HG02938 (cell line): ENCODE results near the gene MRTFA.
"Not testable (repeated sequence)": the region's sequence is repeated elsewhere in the genome, so short reads cannot be mapped to it uniquely, and the experiment has no call there.

ENCODE experiments used
- ATAC-seq: cut with Tn5 transposase; IDR thresholded peaks from one replicate; pipeline ENCODE4 v1.9.1; 2021; ENCODE audit warnings: mild to moderate bottlenecking, moderate library complexity; ENCODE audit not compliant: unreplicated experiment

MRTFA gene

DNA sequence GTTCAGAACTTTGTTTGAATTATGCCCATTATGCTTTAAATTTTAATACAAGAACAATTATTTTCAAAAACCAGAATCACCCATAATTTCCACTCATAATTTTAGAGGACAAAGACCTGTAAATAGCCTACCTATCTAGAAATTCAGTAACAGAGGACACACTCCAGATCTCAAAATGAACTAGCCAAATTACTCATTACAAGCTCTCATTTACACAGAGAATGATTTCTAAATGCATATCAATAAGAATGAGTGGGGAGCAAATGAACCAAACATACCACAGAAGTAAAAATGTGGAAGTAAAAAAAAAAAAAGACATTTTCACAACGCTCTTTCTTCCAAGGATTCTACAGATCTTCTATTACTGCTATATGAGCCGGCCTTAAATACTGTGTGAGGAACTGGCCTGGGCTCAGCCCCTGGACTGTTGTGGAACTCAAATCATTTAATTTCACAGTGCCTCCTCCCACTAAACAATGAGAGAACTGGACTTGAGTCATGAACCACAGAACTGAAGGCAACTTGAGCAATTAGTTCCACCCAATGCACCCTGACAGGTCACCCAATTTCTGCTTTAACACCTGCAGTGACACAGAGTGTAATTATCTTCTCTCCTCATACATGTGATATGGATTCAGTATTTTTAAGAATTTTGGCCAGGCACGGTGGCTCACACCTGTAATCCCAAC lies 8.0 kb downstream of the MRTFA start:
- no peak for ATAC-seq

DNA sequence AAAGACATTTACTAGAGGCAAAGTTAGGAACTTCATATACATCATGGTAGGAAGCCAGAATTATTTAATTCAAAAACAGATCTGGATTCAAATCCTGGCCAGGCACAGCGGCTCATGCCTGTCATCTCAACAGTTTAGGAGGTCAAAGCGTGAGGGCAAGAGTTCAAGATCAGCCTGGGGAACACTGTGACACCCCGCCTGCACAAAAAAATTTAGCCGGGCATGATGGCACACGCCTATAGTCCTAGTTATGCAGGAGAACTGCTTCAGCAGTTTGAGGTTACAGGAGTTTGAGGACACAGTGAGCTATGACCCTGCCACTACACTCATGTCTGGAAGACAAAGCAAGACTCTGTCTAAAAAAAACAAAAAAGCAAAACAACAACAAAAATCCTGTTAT lies 8.9 kb downstream of the MRTFA start:
- ATAC-seq, result no peak

DNA sequence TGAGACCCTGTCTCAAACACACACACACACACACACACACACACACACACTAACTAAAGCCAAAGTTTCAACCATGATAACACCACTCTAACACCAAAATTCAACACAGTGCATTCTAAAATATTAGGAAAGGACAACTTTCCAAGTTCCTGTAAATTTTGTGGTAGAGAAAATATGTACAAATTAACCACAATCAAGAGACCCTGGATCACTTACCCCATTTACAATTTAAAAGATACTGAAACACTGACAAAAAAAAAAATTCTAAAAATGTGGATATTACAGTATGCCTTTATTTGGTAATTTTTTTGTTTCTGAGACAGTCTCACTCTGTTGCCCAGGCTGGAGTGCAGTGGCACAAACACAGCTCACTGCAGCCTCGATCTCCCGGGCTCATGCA lies 9.7 kb downstream of the MRTFA start:
- no peak for ATAC-seq

DNA sequence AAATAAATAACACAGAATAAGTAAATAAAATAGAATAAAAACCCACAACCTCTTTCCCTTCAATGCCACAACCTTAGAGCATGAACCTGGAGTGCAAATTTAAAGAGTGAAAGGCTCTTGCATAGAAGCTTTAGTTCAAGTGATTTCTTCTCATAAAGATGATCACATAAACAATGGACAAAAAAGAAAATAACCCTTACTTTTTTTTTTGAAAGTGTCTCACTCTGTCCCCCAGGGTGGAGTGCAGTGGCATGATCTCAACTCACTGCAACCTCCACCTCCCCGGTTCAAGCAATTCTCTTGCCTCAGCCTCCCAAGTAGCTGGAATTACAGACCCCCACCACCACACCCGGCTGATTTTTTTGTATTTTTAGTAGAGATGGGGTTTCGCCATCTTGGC lies 10.7 kb downstream of the MRTFA start:
- ATAC-seq, result not testable (repeated sequence)

DNA sequence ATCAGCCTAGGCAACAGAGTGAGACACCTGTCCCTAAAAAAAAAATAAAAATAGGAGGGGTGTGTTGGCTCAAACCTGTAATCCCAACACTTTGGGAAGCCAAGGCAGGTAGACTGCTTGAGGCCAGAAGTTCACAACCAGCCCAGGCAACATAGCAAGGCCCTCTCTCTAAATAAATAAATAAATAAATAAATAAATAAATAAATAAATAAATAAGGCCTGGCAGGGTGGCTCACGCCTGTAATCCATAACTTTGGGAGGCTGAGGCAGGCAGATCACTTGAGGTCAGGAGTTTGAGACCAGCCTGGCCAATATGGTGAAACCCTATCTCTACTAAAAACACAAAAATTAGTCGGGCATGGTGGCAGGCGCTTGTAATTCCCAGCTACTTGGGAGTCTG lies 11.2 kb downstream of the MRTFA start:
- ATAC-seq, result not testable (repeated sequence)

DNA sequence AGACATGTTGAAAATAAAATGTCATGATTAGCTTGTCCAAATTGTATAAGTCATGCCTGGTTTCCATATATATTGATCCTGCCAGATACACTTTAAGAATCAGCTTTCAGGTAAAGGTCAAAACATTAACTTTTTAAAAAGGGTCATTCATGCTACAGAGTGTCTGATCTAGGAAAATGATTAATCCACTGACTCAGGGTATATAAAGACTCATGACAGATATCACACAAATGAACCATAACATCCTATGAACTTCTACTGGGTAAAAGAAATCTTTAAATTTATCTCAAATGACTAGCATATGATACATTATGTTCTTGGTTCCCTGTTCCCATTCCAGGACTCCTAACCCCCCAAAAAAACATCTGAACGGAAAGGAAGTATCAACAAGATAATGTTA lies 11.7 kb downstream of the MRTFA start:
- no peak for ATAC-seq

DNA sequence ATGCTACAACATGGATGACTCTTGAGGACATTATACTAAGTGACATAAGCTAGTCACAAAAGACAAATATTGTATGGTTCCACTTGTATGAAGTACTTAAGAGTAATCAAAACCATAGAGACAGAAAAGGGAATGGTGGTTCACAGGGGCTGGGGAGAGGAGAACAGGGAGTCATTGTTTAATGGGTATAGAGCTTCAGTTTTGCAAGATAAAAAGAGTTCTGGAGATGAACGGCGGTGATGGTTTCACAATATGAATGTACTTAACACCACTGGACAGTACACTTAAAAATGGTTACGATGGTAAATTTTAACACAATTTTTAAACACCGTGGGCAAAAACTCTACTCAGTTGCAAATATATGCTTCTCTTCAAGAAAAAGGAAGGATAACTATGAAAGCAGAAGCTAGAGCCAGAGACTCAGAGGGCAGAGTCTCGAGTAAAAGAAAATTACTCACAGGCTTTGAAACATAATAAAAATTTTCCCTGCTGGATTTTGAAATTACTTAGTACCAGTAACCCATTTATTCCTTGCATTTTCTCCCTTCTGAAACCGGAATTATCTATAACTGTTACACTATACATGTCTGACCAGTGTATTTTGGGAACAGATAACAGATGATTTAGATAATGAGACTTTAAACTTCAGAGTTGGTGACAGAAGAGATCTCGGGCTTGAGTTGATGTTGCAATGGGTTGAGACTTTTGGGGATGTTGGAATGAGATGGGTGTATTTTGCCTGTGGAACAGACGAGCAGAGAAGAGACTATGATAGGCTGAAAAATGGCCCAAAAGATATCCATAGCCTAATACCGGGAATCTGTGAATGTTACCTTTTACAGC lies 15.0 kb downstream of the MRTFA start:
- ATAC-seq, result no peak

DNA sequence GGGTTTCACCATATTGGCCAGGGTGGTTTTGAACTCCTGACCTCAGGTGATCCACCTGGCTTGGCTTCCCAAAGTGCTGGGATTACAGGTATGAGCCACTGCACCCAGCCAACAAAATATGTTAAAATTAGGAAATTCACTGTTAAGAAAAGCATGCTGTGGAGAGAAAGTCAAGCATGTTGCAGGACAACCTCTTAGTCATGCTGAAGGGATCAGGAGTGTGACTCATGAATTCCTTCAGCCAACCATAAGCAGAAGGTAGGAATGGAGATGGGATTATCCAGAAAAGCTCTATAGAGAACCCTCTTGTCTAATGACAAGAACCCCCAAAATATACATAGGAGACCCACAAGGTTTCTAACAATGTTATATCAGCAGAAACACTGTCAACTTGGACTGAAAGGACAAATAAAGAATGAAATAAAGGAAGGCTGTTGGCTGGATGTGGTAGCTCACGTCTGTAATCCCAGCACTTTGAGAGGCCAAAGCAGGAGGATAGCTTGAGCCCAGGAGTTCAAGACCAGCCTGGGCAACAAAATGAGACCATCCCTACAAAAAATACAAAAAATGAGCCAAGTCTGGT lies 16.0 kb downstream of the MRTFA start:
- ATAC-seq, result no peak

DNA sequence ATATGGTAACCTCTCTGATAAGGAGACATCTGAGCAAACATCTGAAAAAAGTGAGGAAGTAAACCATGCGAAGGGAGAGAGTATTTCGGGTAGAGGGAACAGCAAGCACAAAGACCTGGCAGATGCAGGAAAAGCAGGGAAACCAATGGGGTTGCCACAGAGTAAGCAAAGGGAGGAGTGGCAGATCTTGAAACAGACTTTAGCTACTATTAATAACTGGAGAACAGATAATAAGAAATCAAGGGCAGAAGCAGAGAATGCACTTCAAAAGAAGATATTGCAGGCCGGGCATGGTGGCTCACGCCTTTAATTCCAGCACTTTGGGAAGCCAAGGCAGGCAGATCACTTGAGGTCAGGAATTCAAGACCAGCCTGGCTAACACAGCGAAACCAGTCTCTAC lies 18.1 kb downstream of the MRTFA start:
- ATAC-seq, result no peak

DNA sequence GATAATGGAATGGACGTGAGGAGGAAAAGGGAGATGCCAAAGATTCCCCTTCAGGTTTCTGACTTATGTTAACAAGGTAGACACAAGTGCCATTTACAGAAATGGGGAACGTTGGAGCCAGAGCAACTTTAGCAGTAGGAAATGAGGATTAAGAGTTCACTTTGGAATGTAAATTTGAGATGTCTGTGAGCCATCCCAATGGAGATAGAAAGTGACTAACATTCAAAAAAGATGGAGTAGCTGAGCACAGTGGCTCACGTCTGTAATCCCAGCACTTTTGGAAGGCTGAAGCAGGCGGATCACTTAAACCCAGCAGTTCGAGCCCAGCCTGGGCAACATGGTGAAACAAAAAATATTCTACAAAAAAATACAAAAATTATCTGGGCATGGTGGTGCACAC lies 19.9 kb downstream of the MRTFA start:
- no peak for ATAC-seq

DNA sequence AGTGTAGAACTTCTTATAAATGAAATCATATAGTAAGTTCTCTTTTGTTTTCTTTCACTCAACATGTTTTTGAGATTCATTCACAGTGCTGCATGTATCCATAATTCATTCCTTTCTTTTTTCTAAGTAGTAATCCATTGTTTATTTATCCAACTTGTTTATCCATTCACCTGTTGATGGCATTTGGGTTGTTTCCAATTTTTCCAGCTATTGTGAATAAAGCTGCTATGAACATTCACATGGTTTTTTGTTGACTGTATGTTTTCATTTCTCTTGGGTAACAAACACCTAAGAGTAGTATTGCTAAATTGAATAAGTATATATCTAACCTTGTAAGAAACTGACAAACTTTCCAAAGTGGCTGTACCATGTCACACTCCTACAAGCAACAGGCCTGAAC lies 23.5 kb downstream of the MRTFA start:
- ATAC-seq, result no peak

DNA sequence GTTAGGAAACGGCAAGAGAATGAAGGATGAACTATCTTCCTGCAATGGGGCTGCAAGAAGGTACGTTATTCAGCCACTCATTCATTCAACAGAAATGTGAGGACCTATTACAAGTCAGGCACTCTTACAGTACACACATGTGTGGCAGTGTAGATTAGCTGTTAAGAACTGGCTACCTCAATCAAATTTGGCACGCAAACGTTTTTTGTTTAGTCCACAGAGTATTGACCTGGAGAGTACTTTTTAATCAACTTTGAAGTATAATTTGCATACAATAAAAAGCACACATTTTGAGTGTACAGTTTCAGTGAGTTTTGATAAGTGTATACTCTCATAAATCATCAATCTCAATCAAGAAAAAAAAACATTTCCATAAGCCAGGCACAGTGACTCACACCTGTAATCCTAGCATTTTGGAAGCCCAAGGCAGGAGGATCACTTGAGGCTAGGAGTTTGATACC lies 24.2 kb downstream of the MRTFA start:
- no peak for ATAC-seq

DNA sequence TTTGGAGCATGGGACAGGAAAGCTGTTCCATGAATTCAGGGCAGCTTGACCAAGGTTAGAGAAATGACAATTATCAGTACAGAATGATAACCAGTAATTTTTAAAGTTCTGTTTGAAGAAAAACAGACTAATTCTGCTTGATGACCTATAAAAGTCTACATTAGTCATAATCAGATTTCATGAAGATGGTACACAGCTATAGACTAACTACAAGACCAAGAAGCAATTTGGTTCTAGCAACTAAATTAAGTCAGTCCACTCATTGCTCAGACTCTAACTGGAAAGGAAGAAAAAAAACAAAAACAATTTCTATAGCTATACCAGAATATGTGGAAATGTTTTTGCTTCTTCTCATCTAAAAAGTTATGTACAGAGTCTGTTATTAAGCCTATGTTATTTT lies 24.9 kb downstream of the MRTFA start:
- ATAC-seq, result no peak

DNA sequence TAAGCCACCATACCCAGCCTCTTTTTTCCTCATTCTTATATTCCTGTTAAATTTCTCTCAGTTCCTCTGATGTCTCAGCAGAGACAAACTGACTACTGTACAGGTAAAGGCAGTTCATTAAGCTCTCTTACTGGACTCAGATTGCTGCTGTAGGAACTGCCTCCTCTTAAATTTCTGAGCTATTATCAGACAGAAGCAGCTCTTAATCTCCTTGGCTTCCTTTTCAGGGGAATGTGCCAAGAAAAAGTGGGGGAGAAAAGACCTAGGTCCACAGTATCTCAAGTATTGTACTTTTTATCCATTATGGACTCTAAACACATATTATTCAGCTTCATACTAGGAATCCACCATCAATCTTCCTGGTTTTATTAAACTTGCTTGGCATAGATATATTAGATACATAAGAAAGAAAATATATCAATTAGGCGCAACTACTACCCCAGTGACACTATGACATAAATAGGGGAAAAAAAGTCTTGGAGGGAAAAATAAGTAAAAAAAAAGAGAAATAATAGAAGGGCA lies 26.1 kb downstream of the MRTFA start:
- ATAC-seq, result no peak

DNA sequence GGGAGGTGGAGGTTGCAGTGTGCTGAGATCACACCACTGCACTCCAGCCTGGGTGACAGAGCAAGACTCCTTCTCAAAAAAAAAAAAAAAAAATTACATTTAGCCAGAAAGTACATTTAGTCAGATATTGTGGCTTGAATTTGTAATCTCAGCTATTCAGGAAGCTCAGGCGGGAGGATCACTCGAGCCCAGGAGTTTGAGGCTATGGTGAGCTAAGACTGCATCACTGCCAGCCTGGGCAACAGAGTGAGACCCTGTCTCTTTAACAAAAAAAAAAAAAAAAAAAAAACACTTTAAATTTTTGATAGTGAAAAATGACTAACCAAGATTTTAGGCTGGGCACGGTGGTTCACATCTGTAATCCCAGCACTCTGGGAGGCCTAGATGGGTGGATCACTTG lies 27.3 kb downstream of the MRTFA start:
- no peak for ATAC-seq

DNA sequence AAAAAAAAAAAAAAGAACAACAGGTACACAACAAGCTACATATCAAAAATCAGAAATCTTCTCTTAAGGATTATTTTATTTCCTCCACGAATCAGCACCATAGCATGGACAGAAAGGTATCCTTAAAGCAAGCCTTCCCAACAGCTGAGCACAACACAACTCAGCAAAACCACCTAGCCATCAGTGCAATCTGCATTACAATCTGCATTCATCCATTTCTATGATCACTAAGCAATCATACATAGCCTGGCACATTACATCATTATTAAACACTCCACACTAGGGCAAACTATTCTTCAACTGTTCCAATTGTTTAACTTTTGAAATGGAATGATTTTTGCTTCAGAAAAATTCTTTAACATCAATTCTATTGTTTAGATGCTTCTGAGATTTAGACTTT lies 29.0 kb downstream of the MRTFA start:
- ATAC-seq, result no peak

DNA sequence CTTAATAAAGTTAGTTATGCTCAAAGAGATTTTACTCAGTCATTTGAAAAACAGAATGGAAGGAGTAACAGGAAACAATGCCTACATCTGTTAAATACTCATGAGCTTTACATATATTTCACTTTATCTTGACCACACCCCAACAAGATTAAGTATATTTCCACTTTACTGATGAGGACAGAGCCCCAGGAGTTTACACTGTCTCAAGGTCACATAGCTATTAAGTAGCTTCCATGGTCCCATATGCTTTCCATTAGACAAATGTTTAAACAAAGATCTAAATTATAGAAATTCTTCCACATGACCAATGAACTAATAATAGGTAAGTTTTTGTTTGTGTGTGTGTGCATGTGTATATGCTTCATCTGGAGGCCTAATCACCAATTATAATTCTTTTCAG lies 30.2 kb downstream of the MRTFA start:
- ATAC-seq, result no peak

DNA sequence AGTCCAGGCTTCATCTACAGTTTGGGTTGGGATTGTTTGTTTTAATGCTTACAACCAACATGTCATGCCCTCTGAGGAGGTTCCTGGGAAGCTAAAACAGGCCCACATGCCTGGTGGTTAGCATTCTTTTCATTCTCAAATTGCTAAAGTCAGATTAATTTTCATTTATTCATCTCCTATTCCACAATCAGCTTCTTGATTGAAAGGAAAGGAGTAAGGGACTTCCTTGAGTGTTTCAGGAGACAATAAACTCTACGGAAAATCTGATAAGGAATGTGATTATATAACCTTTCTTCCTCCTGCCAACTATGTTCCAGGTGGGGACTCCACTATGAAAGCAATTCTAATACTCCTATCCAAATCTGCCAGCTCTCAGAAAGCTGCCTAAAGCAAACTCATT lies 30.8 kb downstream of the MRTFA start:
- ATAC-seq, result no peak

DNA sequence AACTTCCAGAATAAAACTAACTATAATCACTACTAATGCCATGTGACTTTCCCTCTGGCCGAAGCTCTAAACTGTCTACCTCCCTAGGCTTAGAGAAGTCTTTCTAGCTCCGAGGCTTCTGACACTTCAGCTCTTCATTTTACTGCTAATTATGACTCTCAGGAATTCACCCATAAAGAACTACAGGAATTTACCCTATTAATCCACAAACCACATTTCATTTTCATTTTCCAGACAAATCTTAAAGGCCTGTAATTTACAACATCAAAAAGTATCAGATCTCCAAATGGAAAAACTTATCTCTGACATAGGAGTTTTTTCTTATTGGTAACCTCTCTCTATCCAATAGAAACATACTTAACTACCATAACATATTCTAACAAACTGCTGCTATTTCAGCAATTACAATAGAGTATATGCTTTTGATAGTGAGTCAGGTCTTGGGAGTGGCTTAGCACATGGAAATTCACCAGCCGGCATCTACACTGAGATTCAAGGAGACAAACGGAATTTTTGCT lies 33.4 kb downstream of the MRTFA start:
- no peak for ATAC-seq

DNA sequence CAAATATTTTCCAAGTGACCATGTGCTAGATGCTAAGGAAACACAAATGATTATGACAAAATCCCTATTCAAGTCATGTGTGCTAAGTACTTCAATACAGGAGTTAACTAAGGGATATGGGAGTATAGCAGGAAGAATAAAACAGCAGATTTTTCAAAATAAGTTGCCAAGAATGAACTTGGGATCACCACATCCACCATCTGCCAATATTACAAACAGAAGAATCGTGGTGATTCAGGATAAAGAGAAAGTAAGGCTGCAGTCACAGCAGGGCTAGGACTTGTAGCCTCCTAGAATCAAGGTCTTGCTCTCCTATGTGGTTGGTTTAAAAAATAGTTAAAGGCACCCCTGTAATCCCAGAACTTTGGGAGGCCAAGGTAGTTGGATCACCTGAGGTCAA lies 34.3 kb downstream of the MRTFA start:
- ATAC-seq, result no peak

DNA sequence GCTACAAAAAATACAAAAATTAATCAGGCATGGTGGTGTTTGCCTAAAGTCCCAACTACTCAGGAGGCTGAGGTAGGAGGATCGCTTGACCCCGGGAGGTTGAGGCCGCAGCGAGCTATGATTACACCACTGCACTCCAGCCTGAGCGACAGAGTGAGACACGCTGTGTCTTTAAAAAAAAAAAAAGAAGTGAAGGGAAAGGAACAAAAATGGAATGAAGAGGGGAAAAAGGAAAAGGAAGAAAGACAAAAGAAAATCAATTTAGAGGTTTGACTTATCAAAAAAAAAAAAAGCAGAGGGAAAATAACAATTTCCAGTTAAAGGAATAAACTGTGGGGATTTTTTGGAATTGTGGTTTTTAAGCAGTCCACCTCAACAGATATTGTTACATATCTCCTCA lies 36.8 kb downstream of the MRTFA start:
- no peak for ATAC-seq

DNA sequence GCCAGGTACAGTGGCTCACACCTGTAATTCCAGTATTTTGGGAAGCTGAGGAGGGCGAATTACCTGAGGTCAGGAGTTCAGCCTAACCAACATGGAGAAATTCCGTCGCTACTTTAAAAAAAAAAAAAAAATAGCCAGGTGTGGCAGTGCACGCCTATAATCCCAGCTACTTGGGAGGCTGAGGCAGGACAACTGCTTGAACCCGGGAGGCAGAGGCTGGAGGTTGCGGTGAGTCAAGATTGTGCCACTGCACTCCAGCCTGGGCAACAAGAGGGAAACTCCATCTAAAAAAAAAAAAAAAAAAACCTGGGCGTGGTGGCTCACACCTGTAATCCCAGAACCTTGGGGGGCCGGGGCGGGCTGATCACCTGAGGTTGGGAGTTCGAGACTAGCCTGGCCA lies 37.8 kb downstream of the MRTFA start:
- not testable (repeated sequence) for ATAC-seq
